Neuronal stem cell (in vitro differentiated cells): ENCODE results near the gene SERGEF.

ENCODE experiments used
- DNase-seq: peaks from one replicate; pipeline ENCODE4 v3.0.0-alpha.2; 2013; ENCODE audit warnings: low spot score
- H2AFZ ChIP-seq: one replicate; pipeline ENCODE4 v1.6.1; 2013; ENCODE audit warnings: mild to moderate bottlenecking, low read length, inconsistent platforms
- H2AK5ac ChIP-seq: 2 replicates; pipeline ENCODE4 v1.6.1; 2013; ENCODE audit warnings: low read depth, mild to moderate bottlenecking, inconsistent platforms, low read length, moderate library complexity, mixed read lengths
- H2BK120ac ChIP-seq: 2 replicates; pipeline ENCODE4 v1.6.1; 2013; ENCODE audit warnings: low read depth, mild to moderate bottlenecking, inconsistent platforms, low read length, moderate library complexity, mixed read lengths
- H2BK12ac ChIP-seq: one replicate; pipeline ENCODE4 v1.6.1; 2013; ENCODE audit warnings: low read length, inconsistent platforms
- H2BK15ac ChIP-seq: 2 replicates; pipeline ENCODE4 v1.6.1; 2013; ENCODE audit warnings: mild to moderate bottlenecking, low read length, inconsistent platforms, mixed read lengths
- H2BK5ac ChIP-seq: one replicate; pipeline ENCODE4 v1.6.1; 2013; ENCODE audit warnings: inconsistent platforms, mild to moderate bottlenecking, low read length, moderate library complexity
- H3K14ac ChIP-seq: one replicate; pipeline ENCODE4 v1.6.1; 2013; ENCODE audit warnings: low read length, inconsistent platforms
- H3K18ac ChIP-seq: 2 replicates; pipeline ENCODE4 v1.6.1; 2013; ENCODE audit warnings: low read length, inconsistent platforms
- H3K23ac ChIP-seq: 2 replicates; pipeline ENCODE4 v1.6.1; 2013; ENCODE audit warnings: low read depth, mild to moderate bottlenecking, mixed read lengths, low read length, inconsistent platforms; ENCODE audit not compliant: poor library complexity
- H3K27ac ChIP-seq: replicated peaks from 3 replicates; pipeline ENCODE4 v1.5.1; 2013; ENCODE audit warnings: low read length, inconsistent platforms
- H3K27me3 ChIP-seq, 3 experiments: 2 replicates each; pipeline ENCODE4 v1.6.1; 2013; ENCODE audit warnings: low read length in 3 of 3, mild to moderate bottlenecking in 2 of 3, inconsistent platforms in 1 of 3, low read depth in 1 of 3, mixed read lengths in 1 of 3, moderate library complexity in 1 of 3; ENCODE audit not compliant: control insufficient read depth in 3 of 3, insufficient read depth in 3 of 3
- H3K36me3 ChIP-seq, 2 donors: replicated peaks in 1 of 2; 2 replicates each; pipeline ENCODE4 v1.6.1; 2013; ENCODE audit warnings: low read length in 2 of 2; ENCODE audit not compliant: control insufficient read depth in 2 of 2, insufficient read depth in 2 of 2
- H3K4ac ChIP-seq: 2 replicates; pipeline ENCODE4 v1.6.1; 2013; ENCODE audit warnings: inconsistent platforms, mild to moderate bottlenecking, low read length, moderate library complexity
- H3K4me1 ChIP-seq, 2 donors: 1 replicate in 1 of 2; 2 replicates in 1 of 2; pipeline ENCODE4 v1.6.1; 2013; ENCODE audit warnings: low read length in 2 of 2, low read depth in 1 of 2; ENCODE audit not compliant: control insufficient read depth in 2 of 2, insufficient read depth in 1 of 2
- H3K4me2 ChIP-seq: one replicate; pipeline ENCODE4 v1.6.1; 2013; ENCODE audit warnings: mild to moderate bottlenecking, low read length, inconsistent platforms; ENCODE audit not compliant: insufficient read depth, poor library complexity, severe bottlenecking
- H3K4me3 ChIP-seq, 2 donors: 2 replicates each; pipeline ENCODE4 v1.5.1; 2013; ENCODE audit warnings: low read length in 2 of 2, mild to moderate bottlenecking in 2 of 2, inconsistent platforms in 1 of 2, moderate library complexity in 1 of 2
- H3K79me1 ChIP-seq: one replicate; pipeline ENCODE4 v1.6.1; 2013; ENCODE audit warnings: low read depth, mild to moderate bottlenecking, inconsistent platforms, low read length, moderate library complexity
- H3K9ac ChIP-seq: one replicate; pipeline ENCODE4 v1.6.1; 2013; ENCODE audit warnings: mild to moderate bottlenecking, low read depth, low read length, inconsistent platforms; ENCODE audit not compliant: poor library complexity
- H3K9me3 ChIP-seq, 2 donors: replicated peaks in 1 of 2; 2 replicates each; pipeline versions ENCODE3 to v1.6.1; 2013; ENCODE audit warnings: low read length in 2 of 2, mild to moderate bottlenecking in 2 of 2, inconsistent platforms in 1 of 2, low read depth in 1 of 2, mixed read lengths in 1 of 2, moderate library complexity in 1 of 2; ENCODE audit not compliant: control insufficient read depth in 2 of 2, insufficient read depth in 1 of 2
- H4K8ac ChIP-seq: one replicate; pipeline ENCODE4 v1.6.1; 2013; ENCODE audit warnings: low read depth, mild to moderate bottlenecking, inconsistent platforms, low read length, moderate library complexity
- H4K91ac ChIP-seq: one replicate; pipeline ENCODE4 v1.6.1; 2013; ENCODE audit warnings: low read length, low read depth, mild to moderate bottlenecking, inconsistent platforms; ENCODE audit not compliant: poor library complexity
- WGBS, 2 donors: extraction: QIAGEN DNeasy Blood & Tissue Kit; methylation state at CpG; one replicate each; pipeline ENCODE4 v1.1.7; 2013; ENCODE audit warnings: missing lambda C conversion rate in 2 of 2, mixed read lengths in 1 of 2; ENCODE audit not compliant: insufficient read length in 2 of 2, insufficient replicate concordance in 1 of 2; ENCODE audit errors: extremely low coverage in 2 of 2; 5-methylcytosine and 5-hydroxymethylcytosine counted together

Gene SERGEF

DNA sequence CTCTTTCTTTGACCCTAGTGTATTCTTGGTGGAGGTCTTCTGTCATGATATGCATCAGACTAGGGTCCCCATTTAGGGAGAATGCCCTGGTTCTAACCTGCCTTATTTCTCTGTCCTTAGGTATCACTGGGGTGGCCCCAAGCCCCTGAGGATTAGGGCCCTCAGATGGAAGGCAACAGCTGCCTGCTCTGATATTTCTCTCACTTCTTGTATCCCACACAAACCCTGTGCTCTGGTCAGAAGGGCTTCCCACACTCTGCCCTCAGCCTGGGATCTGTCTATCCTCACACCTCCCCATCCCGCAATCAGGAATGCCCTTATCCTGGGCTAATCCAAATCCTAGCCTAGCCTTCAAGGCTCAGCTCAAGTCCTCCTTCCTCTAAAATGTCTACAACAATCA lies 202.8 kb downstream of the SERGEF start:
- peaks cover 13 to 30% of the 10 kb centered on the region in 2 donors for H3K4me1 ChIP-seq
- H3K4ac ChIP-seq = no peak overlapping the region
- WGBS, 2 donors = no CpG with 5 or more reads among the region's 1 CpG
- DNase-seq = no peak
- no peak overlapping the region for H3K4me3 ChIP-seq
- H3K4me2 ChIP-seq = no peak overlapping the region
- no peak overlapping the region for H2BK12ac ChIP-seq
- peaks cover 0 to 3% of the 10 kb centered on the region in 2 donors for H3K9me3 ChIP-seq
- no peak overlapping the region for H2BK120ac ChIP-seq
- no peaks in the 10 kb centered on the region for H3K36me3 ChIP-seq
- H3K79me1 ChIP-seq = no peaks in the 10 kb centered on the region
- H4K8ac ChIP-seq = no peak overlapping the region
- no peak overlapping the region for H3K23ac ChIP-seq
- no peak overlapping the region for H3K27ac ChIP-seq
- H2AFZ ChIP-seq = no peak overlapping the region
- H3K14ac ChIP-seq = no peak overlapping the region
- no peak overlapping the region for H2BK5ac ChIP-seq
- no peak overlapping the region for H4K91ac ChIP-seq
- H3K9ac ChIP-seq = no peak overlapping the region
- H3K27me3 ChIP-seq = no peaks in the 10 kb centered on the region
- H2AK5ac ChIP-seq = no peak overlapping the region
- no peak overlapping the region for H3K18ac ChIP-seq
- no peak overlapping the region for H2BK15ac ChIP-seq

DNA sequence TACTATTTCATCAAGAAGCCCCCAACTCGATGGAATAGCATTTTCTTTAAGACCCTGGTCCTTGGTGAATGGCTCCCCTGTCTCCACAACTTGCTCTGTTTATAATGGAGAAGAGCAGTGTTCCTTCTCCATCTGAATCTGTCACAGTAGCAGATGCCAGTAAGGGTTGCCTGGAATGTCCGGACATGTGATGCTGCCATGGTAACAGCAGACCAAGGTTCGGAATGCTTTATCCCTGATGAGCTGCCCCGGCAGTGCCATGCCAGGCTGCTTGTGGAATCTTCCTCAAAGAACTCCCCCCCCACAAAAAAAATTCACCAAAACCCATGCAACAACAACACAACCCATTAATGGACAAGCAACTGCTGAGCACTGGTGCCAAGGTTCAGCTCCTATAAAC lies 205.8 kb downstream of the SERGEF start:
- DNase-seq = peak; percentile 6
- H2BK12ac ChIP-seq = no peak overlapping the region
- no peak overlapping the region for H3K23ac ChIP-seq
- no peak overlapping the region for H2AFZ ChIP-seq
- no peak overlapping the region for H3K14ac ChIP-seq
- H2BK15ac ChIP-seq = no peak overlapping the region
- no peak overlapping the region for H3K4me3 ChIP-seq
- H3K4ac ChIP-seq = no peak overlapping the region
- no peak overlapping the region for H2AK5ac ChIP-seq
- no peaks in the 10 kb centered on the region for H3K79me1 ChIP-seq
- H3K36me3 ChIP-seq = no peaks in the 10 kb centered on the region
- H4K91ac ChIP-seq = no peak overlapping the region
- H2BK5ac ChIP-seq = no peak overlapping the region
- no peak overlapping the region for H3K9ac ChIP-seq
- no peaks in the 10 kb centered on the region for H3K27me3 ChIP-seq
- H3K27ac ChIP-seq = no peak overlapping the region
- H2BK120ac ChIP-seq = no peak overlapping the region
- no peak overlapping the region for H3K4me2 ChIP-seq
- H4K8ac ChIP-seq = no peak overlapping the region
- no peak overlapping the region for H3K18ac ChIP-seq
- WGBS, 2 donors = no CpG with 5 or more reads among the region's 4 CpGs
- H3K9me3 ChIP-seq = peaks cover 0 to 3% of the 10 kb centered on the region in 2 donors
- peaks cover 28 to 40% of the 10 kb centered on the region in 2 donors for H3K4me1 ChIP-seq

DNA sequence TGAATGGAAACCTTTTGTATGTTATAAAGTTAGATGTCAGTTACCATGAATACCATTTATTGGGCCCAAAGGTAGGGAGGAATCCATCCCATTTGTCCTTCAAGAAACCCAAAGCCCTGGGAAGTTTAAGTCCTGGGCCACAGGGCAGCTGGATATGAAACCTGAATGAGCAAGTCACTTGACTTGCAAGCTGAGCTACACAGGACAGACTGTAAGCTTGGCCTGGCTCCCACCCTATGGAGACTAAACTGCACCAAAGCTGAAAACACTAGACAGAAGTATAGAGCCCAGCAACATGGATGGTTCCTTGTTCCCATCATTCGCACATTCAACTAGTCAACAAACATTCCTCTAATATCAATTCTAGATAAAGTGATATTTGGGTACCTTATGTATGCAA lies 207.0 kb downstream of the SERGEF start:
- Histone ChIP-seq H2BK15ac (no peak overlapping the region), H3K4me3 (no peak overlapping the region), H3K9me3 (peaks cover 0 to 3% of the 10 kb centered on the region in 2 donors), H2AK5ac (no peak overlapping the region), H3K18ac (no peak overlapping the region), H3K4me2 (no peak overlapping the region), H4K8ac (no peak overlapping the region), H3K23ac (no peak overlapping the region), H2BK120ac (no peak overlapping the region), H2AFZ (no peak overlapping the region), H3K36me3 (no peaks in the 10 kb centered on the region), H3K9ac (no peak overlapping the region), H3K4me1 (peaks cover 24 to 34% of the 10 kb centered on the region in 2 donors), H3K4ac (no peak overlapping the region), H2BK12ac (no peak overlapping the region), H3K27me3 (no peaks in the 10 kb centered on the region), H3K79me1 (no peaks in the 10 kb centered on the region), H3K27ac (no peak overlapping the region), H2BK5ac (no peak overlapping the region), H3K14ac (no peak overlapping the region), H4K91ac (no peak overlapping the region)
- DNase-seq = no peak
- WGBS, 2 donors = no CpG with 5 or more reads among the region's 1 CpG

DNA sequence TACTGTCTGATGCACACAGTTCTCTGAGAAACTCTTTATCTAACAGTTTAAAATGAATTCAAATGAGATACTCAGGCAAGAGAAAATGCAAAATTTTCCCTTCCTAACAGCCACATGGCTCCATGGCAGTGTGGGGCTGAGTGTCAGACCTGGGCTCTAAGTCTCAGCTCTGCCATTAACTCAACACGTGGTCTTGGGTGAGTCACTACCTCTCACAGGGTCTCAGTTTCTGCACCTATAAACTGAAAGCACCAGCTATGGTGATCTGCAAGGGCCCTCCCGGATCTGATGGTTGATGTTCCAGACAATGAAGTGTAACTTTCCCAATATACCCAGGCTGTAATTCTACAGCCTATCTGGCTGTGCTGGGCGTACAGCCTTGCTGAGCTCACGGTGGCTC lies 207.8 kb downstream of the SERGEF start:
- Histone ChIP-seq H3K14ac (no peak overlapping the region), H3K36me3 (no peaks in the 10 kb centered on the region), H4K8ac (no peak overlapping the region), H3K9me3 (peaks cover 2 to 3% of the 10 kb centered on the region in 2 donors), H3K27me3 (no peaks in the 10 kb centered on the region), H3K18ac (no peak overlapping the region), H4K91ac (peak overlapping the region; percentile 39), H2AK5ac (peak overlapping the region; percentile 27), H3K23ac (no peak overlapping the region), H3K4ac (no peak overlapping the region), H2AFZ (no peak overlapping the region), H2BK12ac (no peak overlapping the region), H3K4me2 (no peak overlapping the region), H3K4me3 (no peak overlapping the region), H3K9ac (no peak overlapping the region), H2BK5ac (no peak overlapping the region), H3K27ac (no peak overlapping the region), H2BK120ac (no peak overlapping the region), H2BK15ac (no peak overlapping the region), H3K4me1 (peaks cover 24 to 29% of the 10 kb centered on the region in 2 donors), H3K79me1 (no peaks in the 10 kb centered on the region)
- no peak for DNase-seq
- no CpG with 5 or more reads among the region's 4 CpGs for WGBS, 2 donors
